Endothelial cell of umbilical vein (primary cell): ENCODE measurements around the gene COCH. TPM values are rescaled to one million over a fixed set of nuclear protein-coding genes. Genes with fewer than 3 reads are reported as not detected.

ENCODE experiments used
- BruUV-seq: library from RNA; stranded (reverse); fragments of 400-500 nt; replicated peaks from 2 replicates; lab custom pipeline; 2021; lab: Mats Ljungman, UMichigan
- CTCF ChIA-PET: fragments of 300-600, 350-600 bp; sonication (Branson Sonifier 250); formaldehyde crosslinking; loops from one replicate; lab custom pipeline; 2021; ENCODE audit warnings: antibody characterized with exemption, inconsistent platforms; lab: Charles Lee
- POLR2A ChIA-PET: fragments of 300-600, 350-600 bp; sonication (Branson Sonifier 250); formaldehyde crosslinking; loops from one replicate; lab custom pipeline; 2021; ENCODE audit warnings: antibody characterized with exemption, inconsistent platforms; lab: Charles Lee
- DNase-seq: peaks from one replicate; pipeline ENCODE4 v3.0.0-alpha.2; 2011; ENCODE audit warnings: low read depth, low spot score
- FAIRE-seq: peaks from 2 replicates; lab custom pipeline; 2011; peaks lifted over from hg19 to GRCh38; lab: Jason Lieb, UNC
- H2AFZ ChIP-seq: 2 replicates; pipeline ENCODE4 v1.6.0; 2012; ENCODE audit warnings: low read depth, low read length, control low read depth, inconsistent platforms
- H3K27ac ChIP-seq: 2 replicates; pipeline ENCODE4 v1.5.1; 2011; ENCODE audit warnings: low read depth, mild to moderate bottlenecking, control low read depth, low read length, moderate library complexity; ENCODE audit not compliant: insufficient read depth
- H3K27me3 ChIP-seq, 2 experiments: 2 replicates each; pipeline versions ENCODE4 v1.6.0 to v1.6.1; 2011; ENCODE audit warnings: low read length in 2 of 2, mixed read lengths in 1 of 2; ENCODE audit not compliant: control insufficient read depth in 2 of 2, insufficient read depth in 2 of 2
- H3K36me3 ChIP-seq, 2 experiments: 2 replicates in 1 of 2; 3 replicates in 1 of 2; pipeline ENCODE4 v1.5.1; 2011; ENCODE audit warnings: low read length in 2 of 2, mild to moderate bottlenecking in 1 of 2, moderate library complexity in 1 of 2; ENCODE audit not compliant: control insufficient read depth in 2 of 2, insufficient read depth in 2 of 2; ENCODE audit errors: extremely low read depth in 1 of 2
- H3K4me1 ChIP-seq: 3 replicates; pipeline ENCODE4 v1.5.1; 2011; ENCODE audit warnings: mild to moderate bottlenecking, low read length; ENCODE audit not compliant: control insufficient read depth, insufficient read depth; ENCODE audit errors: extremely low read depth
- H3K4me2 ChIP-seq: 2 replicates; pipeline ENCODE4 v1.6.1; 2011; ENCODE audit warnings: low read length, control low read depth, mixed read lengths; ENCODE audit not compliant: insufficient read depth
- H3K4me3 ChIP-seq, 3 experiments: fragments of 200-600 bp in 1 of 3; sonication (generic), shearing (Covaris generic) in 1 of 3; replicated peaks in 1 of 3; 2 replicates each; pipeline ENCODE4 v1.5.1; 2011 to 2016; ENCODE audit warnings: control low read depth in 3 of 3, low read length in 3 of 3, mild to moderate bottlenecking in 2 of 3, inconsistent platforms in 1 of 3, low read depth in 1 of 3, moderate library complexity in 1 of 3; ENCODE audit not compliant: insufficient read depth in 1 of 3
- H3K79me2 ChIP-seq: 2 replicates; pipeline ENCODE4 v1.6.0; 2012; ENCODE audit warnings: low read length, inconsistent platforms; ENCODE audit not compliant: control insufficient read depth, insufficient read depth
- H3K9ac ChIP-seq: replicated peaks from 2 replicates; pipeline ENCODE3; 2011; ENCODE audit warnings: low read length, control low read depth; ENCODE audit not compliant: insufficient read depth; ENCODE audit errors: extremely low read depth
- H3K9me1 ChIP-seq: replicated peaks from 3 replicates; pipeline ENCODE4 v1.6.0; 2011; ENCODE audit warnings: mild to moderate bottlenecking, low read length; ENCODE audit not compliant: control insufficient read depth, insufficient read depth; ENCODE audit errors: extremely low read depth
- H3K9me3 ChIP-seq: replicated peaks from 2 replicates; pipeline ENCODE4 v1.5.1; 2012; ENCODE audit warnings: low read length, inconsistent platforms; ENCODE audit not compliant: control insufficient read depth, insufficient read depth
- H4K20me1 ChIP-seq: replicated peaks from 2 replicates; pipeline ENCODE3; 2011; ENCODE audit warnings: mild to moderate bottlenecking, low read length; ENCODE audit not compliant: control insufficient read depth, insufficient read depth; ENCODE audit errors: extremely low read depth
- CTCF ChIP-seq, 2 donors: IDR thresholded peaks; 1 replicate in 1 of 2; 2 replicates in 1 of 2; pipeline ENCODE4 v1.5.1; 2011; ENCODE audit warnings: low read length in 2 of 2, mild to moderate bottlenecking in 2 of 2, moderate library complexity in 2 of 2, control low read depth in 1 of 2, inconsistent platforms in 1 of 2, low read depth in 1 of 2; ENCODE audit not compliant: insufficient read depth in 1 of 2; ENCODE audit errors: extremely low read depth in 1 of 2
- EZH2 ChIP-seq: IDR thresholded peaks from 2 replicates; pipeline ENCODE4 v1.6.1; 2012; ENCODE audit warnings: borderline replicate concordance, low read depth, mild to moderate bottlenecking, moderate library complexity, low read length, inconsistent platforms; ENCODE audit not compliant: severe bottlenecking
- FOS ChIP-seq: IDR thresholded peaks from 2 replicates; pipeline ENCODE4 v1.6.1; 2011; ENCODE audit warnings: mild to moderate bottlenecking, low read length, moderate library complexity, borderline replicate concordance; ENCODE audit not compliant: insufficient read depth
- GATA2 ChIP-seq: IDR thresholded peaks from 2 replicates; pipeline ENCODE4 v1.7.0; 2011; ENCODE audit warnings: low read depth, mild to moderate bottlenecking, moderate library complexity, mixed read lengths, low read length; ENCODE audit not compliant: insufficient read length, insufficient read depth
- JUN ChIP-seq: IDR thresholded peaks from 2 replicates; pipeline ENCODE4 v1.6.1; 2011; ENCODE audit warnings: borderline replicate concordance, low read depth; ENCODE audit not compliant: insufficient read length, insufficient read depth
- MAX ChIP-seq: IDR thresholded peaks from 2 replicates; pipeline ENCODE4 v1.6.1; 2011; ENCODE audit not compliant: insufficient read depth, insufficient read length
- POLR2A ChIP-seq: IDR thresholded peaks from 2 replicates; pipeline ENCODE4 v1.6.1; 2012; ENCODE audit warnings: low read depth, mild to moderate bottlenecking, control low read depth, low read length
- POLR2AphosphoS5 ChIP-seq: IDR thresholded peaks from 2 replicates; pipeline ENCODE4 v1.6.1; 2012; ENCODE audit warnings: low read depth, mild to moderate bottlenecking, control low read depth, low read length, moderate library complexity; ENCODE audit not compliant: insufficient read depth
- dilution Hi-C: fragments of 300-500 bp; cut with MboI; formaldehyde crosslinking; loops from one replicate; pipeline ENCODE4 v1.15.0; 2019; ENCODE audit warnings: low sequenced_read_pairs; ENCODE audit not compliant: extremely low pct_ligation_motif_present
- intact Hi-C: fragments of 100-400 bp; cut with micrococcal nuclease; formaldehyde crosslinking; loops from one replicate; pipeline ENCODE4 v1.10.0; 2022
- polyA plus RNA-seq, 4 experiments: library from polyadenylated mRNA; depleted of rRNA in 3 of 4; stranded (reverse) in 3 of 4; unstranded in 1 of 4; fragments of >200 nt; gene quantifications; 2 replicates each; pipeline versions ENCODE4 v1.2.1 to v1.2.3, GENCODE V29; 2011 to 2012; ENCODE audit warnings: missing spikeins in 1 of 4
- total RNA-seq: library from RNA; stranded (reverse); gene quantifications from 2 replicates; pipeline ENCODE4 v1.2.3, GENCODE V29; 2021

Gene COCH
- total and polyA plus RNA-seq, 2 donors (not counting 3 experiments of a cell fraction or from before 2014, with no cell fraction given), result 0.87 to 1.9 TPM

- Histone ChIP-seq H3K9me3 (no peaks in the 10 kb centered on the region), H3K4me3 (no peak overlapping the region), H3K9me1 (no peaks in the 10 kb centered on the region), H3K79me2 (no peaks in the 10 kb centered on the region), H3K4me1 (no peaks in the 10 kb centered on the region), H3K36me3 (no peaks in the 10 kb centered on the region), H4K20me1 (no peaks in the 10 kb centered on the region), H2AFZ (no peak overlapping the region), H3K27ac (no peak overlapping the region), H3K27me3 (peaks cover 0 to 3% of the 10 kb centered on the region in 2 experiments), H3K4me2 (no peak overlapping the region), H3K9ac (no peak overlapping the region)
- no TSS peak for BruUV-seq
- no peak for TF ChIP-seq GATA2
- no peak for TF ChIP-seq JUN
- TF ChIP-seq FOS, result no peak
- no peak for TF ChIP-seq POLR2AphosphoS5
- TF ChIP-seq CTCF (IDR thresholded peaks at IDR 0.05; ENCODE audit: extremely low read depth in 1 of 2, insufficient read depth in 1 of 2, low read depth in 1 of 2, low read length in 2 of 2), result no peak
- no peak for TF ChIP-seq POLR2A
- TF ChIP-seq EZH2, result no peak
- no peak for TF ChIP-seq MAX
- FAIRE-seq (no peak), DNase-seq (no peak)
- ChIA-PET POLR2A (no interaction called here), CTCF (no interaction called here)
- intact Hi-C loops, result no loop called here
- dilution Hi-C loops, result no loop called here
Observed at GRCh38 chr14:30829853-30830252, 44.5 kb upstream of the COCH start.
